Measurements from ENCODE around the gene EPS8L3. TPM values are rescaled to one million over a fixed set of nuclear protein-coding genes. Genes with fewer than 3 reads are reported as not detected.

EPS8L3 gene
- total and polyA plus RNA-seq, 9 of the 15 experiments (the other 6 are each of a cell fraction or from before 2014, with no cell fraction given), result 0.09 to 0.42 (median 0.14) TPM; not detected in 5

DNA sequence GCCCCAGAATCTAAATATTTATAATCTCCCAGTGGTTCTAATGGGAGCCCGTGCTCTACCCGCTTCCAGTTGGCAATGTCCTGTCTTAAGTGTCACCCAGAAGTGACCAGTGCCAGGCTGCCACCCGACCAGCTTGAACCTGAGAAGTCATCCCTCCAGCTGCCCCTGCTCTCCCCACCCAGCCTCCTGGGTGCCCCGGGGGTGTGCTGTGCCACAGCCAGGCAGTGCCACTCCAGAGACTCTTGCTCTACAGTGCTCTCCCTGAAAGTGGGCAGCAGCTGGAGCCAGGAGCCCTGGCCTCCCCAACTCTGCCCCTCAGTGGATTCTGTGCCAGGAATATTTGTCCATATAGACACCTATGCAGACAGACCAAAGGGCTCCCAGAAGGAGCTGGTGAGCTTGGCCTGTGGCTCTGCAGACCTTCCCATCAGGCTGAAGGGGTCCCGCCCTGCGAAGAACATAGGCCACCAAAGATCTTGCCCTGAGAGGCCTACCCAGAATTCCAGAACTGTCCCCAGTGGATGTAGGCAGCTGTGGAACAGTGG, 9.0 kb upstream of the EPS8L3 start (continued):
- TF ChIP-seq, protein P1, sequence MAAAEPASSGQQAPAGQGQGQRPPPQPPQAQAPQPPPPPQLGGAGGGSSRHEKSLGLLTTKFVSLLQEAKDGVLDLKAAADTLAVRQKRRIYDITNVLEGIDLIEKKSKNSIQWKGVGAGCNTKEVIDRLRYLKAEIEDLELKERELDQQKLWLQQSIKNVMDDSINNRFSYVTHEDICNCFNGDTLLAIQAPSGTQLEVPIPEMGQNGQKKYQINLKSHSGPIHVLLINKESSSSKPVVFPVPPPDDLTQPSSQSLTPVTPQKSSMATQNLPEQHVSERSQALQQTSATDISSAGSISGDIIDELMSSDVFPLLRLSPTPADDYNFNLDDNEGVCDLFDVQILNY (CRISPR knock-in tag; IDR thresholded peaks at IDR 0.05), result no peak
- TF ChIP-seq NFATC3 (IDR thresholded peaks at IDR 0.05), result no peak
- TF ChIP-seq NFE2L1 (tag; IDR thresholded peaks at IDR 0.05; ENCODE audit: borderline replicate concordance, low read depth), result no peak

- no peak for ATAC-seq
- CTCF ChIA-PET (ENCODE audit: low intra/inter-chr PET ratio), result interaction anchor here (0.6 to 5.2 kb wide), 5 partner anchors 53 to 226 kb away, joined by 3 to 77 read pairs (median 4); no protein-coding TSS in a partner anchor
- no peak overlapping the region for H3K27ac ChIP-seq (ENCODE audit: extremely low read depth, low read depth, low read length)
- POLR2A ChIA-PET, result interaction anchor here (0.6 to 10.2 kb wide), 2 partner anchors 141 to 214 kb away, joined by 3 to 99 read pairs; partner anchors contain the start of gene AHCYL1
- H3K9me3 ChIP-seq (replicated peaks; ENCODE audit: control insufficient read depth, insufficient read depth, low read depth, low read length), result no peaks in the 10 kb centered on the region
- DNase-seq (ENCODE audit: extremely low read depth in 1 of 4, low spot score in 3 of 4), result no peak
- no peak overlapping the region for H3K4me2 ChIP-seq (ENCODE audit: insufficient read depth, low read length)
- H3K36me3 ChIP-seq (ENCODE audit: control insufficient read depth, insufficient read depth, low read length), result no peaks in the 10 kb centered on the region
- H3K79me2 ChIP-seq (ENCODE audit: control insufficient read depth, insufficient read depth, low read length), result no peaks in the 10 kb centered on the region
- no peak for FAIRE-seq
- H3K27me3 ChIP-seq (ENCODE audit: control insufficient read depth in 2 of 2, insufficient read depth in 2 of 2, low read length in 2 of 2), result peaks cover 5 to 30% of the 10 kb centered on the region in 2 experiments
- peaks cover 10% of the 10 kb centered on the region in 2 experiments; a peak in 4 of 5 replicates for H3K4me1 ChIP-seq (replicated peaks in 1 of 2; ENCODE audit: control insufficient read depth in 2 of 2, insufficient read depth in 2 of 2, low read length in 2 of 2)
- H4K20me1 ChIP-seq (replicated peaks; ENCODE audit: control insufficient read depth, insufficient read depth, low read length), result no peaks in the 10 kb centered on the region
- in situ Hi-C loops (cut with MboI) (loop anchor here (5.0 kb wide), 1 partner anchor 130 kb away; no protein-coding TSS in a partner anchor), intact Hi-C loops (cut with micrococcal nuclease) (no loop called here)
- no peak overlapping the region for H3K4me3 ChIP-seq
- no TSS peak for BruUV-seq (replicated peaks)
- WGBS (ENCODE audit: insufficient coverage, low coverage, missing lambda C conversion rate), result 17% methylated on average over 10 of the region's 10 CpGs
- H3K9ac ChIP-seq (ENCODE audit: insufficient read depth in 1 of 2, low read depth in 2 of 2, low read length in 2 of 2), result no peak overlapping the region
- H3K9me1 ChIP-seq (ENCODE audit: control insufficient read depth, insufficient read depth, low read length), result no peaks in the 10 kb centered on the region
- no peak overlapping the region for H2AFZ ChIP-seq (ENCODE audit: low read depth, low read length)
- no peak for TF ChIP-seq RBM14 (IDR thresholded peaks at IDR 0.05; ENCODE audit: borderline replicate concordance, insufficient read depth, low read depth, low read length)
- TF ChIP-seq, protein P2, sequence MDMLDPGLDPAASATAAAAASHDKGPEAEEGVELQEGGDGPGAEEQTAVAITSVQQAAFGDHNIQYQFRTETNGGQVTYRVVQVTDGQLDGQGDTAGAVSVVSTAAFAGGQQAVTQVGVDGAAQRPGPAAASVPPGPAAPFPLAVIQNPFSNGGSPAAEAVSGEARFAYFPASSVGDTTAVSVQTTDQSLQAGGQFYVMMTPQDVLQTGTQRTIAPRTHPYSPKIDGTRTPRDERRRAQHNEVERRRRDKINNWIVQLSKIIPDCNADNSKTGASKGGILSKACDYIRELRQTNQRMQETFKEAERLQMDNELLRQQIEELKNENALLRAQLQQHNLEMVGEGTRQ (CRISPR knock-in tag; IDR thresholded peaks at IDR 0.05), result 0 out of 2 replicates have a peak, but pooled peaks have one; percentile 15
- TF ChIP-seq USF1 (CRISPR knock-in tag; IDR thresholded peaks at IDR 0.05), result 0 out of 2 replicates have a peak, but pooled peaks have one; percentile 11
- TF ChIP-seq MXI1 (IDR thresholded peaks at IDR 0.05; ENCODE audit: low read depth, low read length), result no peak
- TF ChIP-seq, protein P3, sequence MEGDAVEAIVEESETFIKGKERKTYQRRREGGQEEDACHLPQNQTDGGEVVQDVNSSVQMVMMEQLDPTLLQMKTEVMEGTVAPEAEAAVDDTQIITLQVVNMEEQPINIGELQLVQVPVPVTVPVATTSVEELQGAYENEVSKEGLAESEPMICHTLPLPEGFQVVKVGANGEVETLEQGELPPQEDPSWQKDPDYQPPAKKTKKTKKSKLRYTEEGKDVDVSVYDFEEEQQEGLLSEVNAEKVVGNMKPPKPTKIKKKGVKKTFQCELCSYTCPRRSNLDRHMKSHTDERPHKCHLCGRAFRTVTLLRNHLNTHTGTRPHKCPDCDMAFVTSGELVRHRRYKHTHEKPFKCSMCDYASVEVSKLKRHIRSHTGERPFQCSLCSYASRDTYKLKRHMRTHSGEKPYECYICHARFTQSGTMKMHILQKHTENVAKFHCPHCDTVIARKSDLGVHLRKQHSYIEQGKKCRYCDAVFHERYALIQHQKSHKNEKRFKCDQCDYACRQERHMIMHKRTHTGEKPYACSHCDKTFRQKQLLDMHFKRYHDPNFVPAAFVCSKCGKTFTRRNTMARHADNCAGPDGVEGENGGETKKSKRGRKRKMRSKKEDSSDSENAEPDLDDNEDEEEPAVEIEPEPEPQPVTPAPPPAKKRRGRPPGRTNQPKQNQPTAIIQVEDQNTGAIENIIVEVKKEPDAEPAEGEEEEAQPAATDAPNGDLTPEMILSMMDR (IDR thresholded peaks at IDR 0.05 in 2 of 3, conservative IDR thresholded peaks at IDR 0.05 in 1 of 3; ENCODE audit: insufficient read depth in 2 of 3, low read depth in 1 of 3, low read length in 3 of 3), result no peak
- TF ChIP-seq BRF1 (IDR thresholded peaks at IDR 0.05; ENCODE audit: borderline replicate concordance, extremely low read depth, insufficient read length), result no peak
- TF ChIP-seq SPI1 (IDR thresholded peaks at IDR 0.05; ENCODE audit: borderline replicate concordance, low read depth, low read length), result peak; percentile 54; the same call in 1 of the 2 replicates
- 0 out of 2 replicates have a peak, but pooled peaks have one; percentile 81 for TF ChIP-seq PURB (CRISPR knock-in tag; IDR thresholded peaks at IDR 0.05; ENCODE audit: low read depth)
Measured at GRCh38 chr1:109771712-109772657, 8.3 kb upstream of the EPS8L3 start.
